Uterus (tissue), 2 donors: Measurements from ENCODE around the gene KDM8.

Experiments used
- CTCF ChIP-seq, 4 experiments: fragments of 200-600 bp in 2 of 4; fragments of 450-650 bp in 2 of 4; sonication (generic) in 2 of 4; IDR thresholded peaks; one replicate each; pipeline ENCODE4 v1.5.1; 2016 to 2019; ENCODE audit warnings: antibody characterized with exemption in 4 of 4, mild to moderate bottlenecking in 2 of 4, moderate library complexity in 1 of 4
- POLR2A ChIP-seq, 2 donors: fragments of 450-650 bp; IDR thresholded peaks; one replicate each; pipeline ENCODE4 v1.6.1; 2016; ENCODE audit warnings: antibody characterized with exemption in 2 of 2, mild to moderate bottlenecking in 1 of 2, moderate library complexity in 1 of 2

GRCh38 chr16:27219161-27219560 is 15.8 kb downstream of the KDM8 start:
- TF ChIP-seq CTCF (IDR thresholded peaks at IDR 0.05) (no peak), POLR2A (IDR thresholded peaks at IDR 0.05) (no peak)
